DLD1 (cell line): ENCODE measurements around the gene VDAC2.
"Not testable (repeated sequence)": the region's sequence is repeated elsewhere in the genome, so short reads cannot be mapped to it uniquely, and the experiment has no call there.

Source experiments
- in situ Hi-C: cut with HindIII; loops from 2 replicates; pipeline ENCODE4 v1.10.0; 2017; ENCODE audit warnings: low sequenced_read_pairs

The VDAC2 gene

DNA sequence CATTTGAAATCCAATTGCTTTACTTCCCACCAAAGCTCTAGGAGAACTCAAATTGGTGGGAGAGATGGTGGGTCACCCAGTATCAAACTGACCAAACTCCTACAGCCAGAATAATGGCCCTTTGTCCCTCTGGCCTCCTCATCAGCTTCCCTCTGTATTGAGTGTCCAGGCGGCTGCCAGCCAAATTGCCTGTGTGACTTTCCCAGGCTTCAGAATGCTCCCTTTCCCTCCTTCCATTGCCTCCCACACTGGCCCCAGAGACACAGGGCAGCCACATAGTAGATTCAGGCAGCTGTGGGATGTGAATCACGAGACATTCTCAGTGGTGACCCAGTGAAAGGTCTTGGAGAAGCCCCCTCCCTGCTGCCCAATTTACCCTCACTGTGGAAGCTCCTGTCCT lies 12.7 kb upstream of the VDAC2 start:
- in situ Hi-C loops, result no loop called here

DNA sequence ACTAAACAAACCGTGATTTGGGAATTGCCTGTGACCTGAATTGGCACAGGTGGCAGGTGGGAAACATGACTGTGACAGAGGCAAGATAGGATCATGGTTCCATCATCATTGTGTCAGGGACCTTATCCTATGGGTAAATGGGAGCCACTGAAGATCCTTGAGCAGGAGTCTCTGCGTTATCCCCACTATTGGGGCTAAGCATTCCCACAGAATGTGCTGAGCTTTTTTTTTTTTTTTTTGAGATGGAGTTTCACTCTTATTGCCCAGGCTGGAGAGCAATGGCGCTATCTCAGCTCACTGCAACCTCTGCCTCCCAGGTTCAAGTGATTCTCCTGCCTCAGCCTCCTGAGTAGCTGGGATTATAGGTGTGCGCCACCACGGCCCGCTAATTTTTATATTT lies 10.6 kb upstream of the VDAC2 start:
- in situ Hi-C loops, result not testable (repeated sequence)

DNA sequence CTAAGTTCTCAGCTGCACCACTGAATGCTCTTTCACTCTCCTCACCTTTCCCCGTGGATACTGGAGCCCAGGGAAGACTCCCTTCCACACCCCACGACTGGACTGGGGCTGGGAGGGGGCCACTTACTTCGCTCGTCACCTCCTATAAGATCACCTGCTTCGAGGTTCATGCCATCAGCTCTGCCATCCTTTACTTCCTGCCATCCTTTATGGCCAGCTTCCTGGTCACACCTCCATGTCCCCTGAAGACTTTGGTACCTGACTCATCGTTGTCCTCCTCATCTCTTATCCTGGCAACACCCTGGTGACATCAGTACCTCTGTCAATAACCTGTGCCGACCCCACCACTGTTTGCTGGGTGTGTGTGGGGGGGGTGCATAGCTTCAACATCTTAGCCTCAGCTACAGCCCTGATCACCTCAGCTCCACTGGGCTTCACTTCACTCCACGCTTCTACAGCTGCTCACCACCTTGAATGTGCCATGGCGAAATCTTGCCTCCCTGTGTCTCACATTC lies 8.7 kb upstream of the VDAC2 start:
- in situ Hi-C loops, result no loop called here

DNA sequence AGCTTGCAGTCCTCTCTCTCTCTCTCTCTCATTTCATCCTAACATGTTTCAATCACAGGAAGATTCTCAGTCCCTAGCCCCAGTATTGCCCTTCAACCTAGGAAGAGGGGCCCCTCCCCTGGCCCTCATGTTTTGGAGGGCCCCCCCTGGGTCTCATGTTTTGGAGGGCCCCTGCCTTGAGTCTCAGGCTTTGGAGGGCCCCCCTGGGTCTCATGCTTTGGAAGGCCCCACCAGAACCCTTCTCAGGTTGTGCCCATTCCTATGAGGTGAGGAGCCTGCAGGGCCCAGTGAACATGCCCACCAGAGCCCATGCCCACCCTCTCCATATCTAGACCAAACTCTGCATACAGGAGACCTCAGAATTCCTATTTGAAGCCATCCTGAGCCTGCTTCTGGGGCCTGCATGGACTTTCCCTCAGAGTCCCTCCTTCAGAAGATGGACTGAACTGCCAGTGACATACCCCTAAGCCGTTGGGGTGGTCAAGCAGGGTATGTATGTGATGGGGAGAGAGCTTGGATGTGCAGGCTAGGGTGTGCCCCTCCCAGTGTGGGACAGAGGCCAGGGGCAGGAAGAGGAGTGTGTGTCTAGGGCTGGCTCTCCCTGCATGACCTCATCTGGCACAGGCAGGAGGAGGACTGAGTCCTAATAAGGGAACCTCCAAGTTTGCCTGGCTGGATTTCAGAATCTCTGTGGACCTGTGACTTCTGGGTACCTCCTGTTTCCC lies 8.1 kb upstream of the VDAC2 start:
- in situ Hi-C loops, result no loop called here

DNA sequence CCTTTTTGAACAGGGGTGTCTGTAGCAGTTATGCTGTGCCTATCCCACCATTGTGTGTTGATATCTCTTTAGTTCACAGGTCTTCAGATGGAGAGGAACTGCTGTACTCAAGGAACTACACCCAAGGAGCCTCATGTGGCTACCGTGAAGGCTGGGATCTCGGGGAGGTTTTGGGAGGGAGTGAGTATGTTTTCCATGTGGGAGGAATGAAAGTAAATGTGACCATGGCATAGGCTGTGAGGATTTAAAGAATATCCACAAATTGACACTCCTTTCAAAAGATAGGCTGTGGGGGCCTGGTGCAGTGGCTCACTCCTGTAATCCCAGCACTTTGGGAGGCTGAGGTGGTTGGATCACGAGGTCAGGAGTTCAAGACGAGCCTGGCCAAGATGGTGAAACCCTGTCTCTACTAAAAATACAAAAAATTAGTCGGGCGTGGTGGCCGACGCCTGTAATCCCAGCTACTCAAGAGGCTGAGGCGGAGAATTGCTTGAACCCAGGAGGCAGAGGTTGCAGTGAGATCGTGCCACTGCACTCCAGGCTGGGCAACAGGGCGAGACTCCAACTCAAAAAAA lies 7.5 kb upstream of the VDAC2 start:
- in situ Hi-C loops, result not testable (repeated sequence)

DNA sequence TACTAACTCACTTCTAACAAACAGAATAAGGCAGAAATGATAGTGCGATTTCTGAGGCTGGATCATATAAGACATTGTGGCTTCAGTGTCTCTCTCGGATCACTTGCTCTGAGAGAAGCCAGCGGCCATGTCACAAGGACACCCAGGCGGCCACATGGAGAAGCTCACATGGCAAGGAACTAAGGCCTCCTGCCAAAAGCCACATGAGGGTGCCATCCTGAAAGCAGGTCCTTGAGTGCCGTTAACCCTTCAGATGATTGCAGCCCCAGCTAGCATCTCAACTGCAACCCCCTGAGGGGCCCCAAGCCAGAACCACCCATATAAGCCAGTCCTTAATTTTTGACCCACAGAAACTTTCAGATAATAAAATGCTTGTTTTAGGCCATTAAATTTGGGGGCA lies 6.9 kb upstream of the VDAC2 start:
- in situ Hi-C loops, result no loop called here

DNA sequence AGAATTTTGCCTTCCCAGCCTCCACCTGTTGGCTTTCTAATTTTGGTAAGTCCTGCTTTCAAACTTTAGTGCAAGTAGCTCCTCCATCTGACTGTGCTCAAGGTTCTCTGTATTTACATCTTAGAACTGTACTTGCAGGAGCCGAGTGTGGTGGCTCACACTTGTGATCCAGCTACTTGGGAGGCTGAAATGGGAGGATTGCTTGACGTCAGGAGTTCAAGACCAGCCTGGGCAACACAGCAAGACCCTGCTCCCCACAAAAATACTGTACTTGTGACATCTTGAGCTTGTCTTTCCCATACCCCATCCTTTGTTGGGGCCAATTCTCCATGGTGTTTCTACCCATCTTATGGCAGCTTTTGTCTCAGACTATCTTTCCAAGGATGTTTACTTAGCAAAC lies 4.7 kb upstream of the VDAC2 start:
- in situ Hi-C loops, result no loop called here

DNA sequence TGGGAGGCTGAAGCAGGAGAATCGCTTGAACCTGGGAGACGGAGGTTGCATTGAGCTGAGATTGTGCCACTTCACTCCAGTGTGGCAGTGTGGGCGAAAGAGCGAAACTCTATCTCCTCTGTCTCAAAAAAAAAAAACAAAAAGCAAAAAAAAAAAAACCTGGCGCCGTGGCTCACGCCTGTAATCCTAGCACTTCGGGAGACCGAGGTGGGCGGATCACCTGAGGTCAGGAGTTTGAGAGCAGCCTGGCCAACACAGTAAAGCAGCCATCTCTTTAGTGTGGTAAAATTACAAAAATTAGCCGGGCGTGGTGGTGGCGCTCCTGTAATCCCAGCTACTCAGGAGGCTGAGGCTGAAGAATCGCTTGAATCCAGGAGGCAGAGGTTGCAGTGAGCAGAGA lies 4.0 kb upstream of the VDAC2 start:
- in situ Hi-C loops, result not testable (repeated sequence)

DNA sequence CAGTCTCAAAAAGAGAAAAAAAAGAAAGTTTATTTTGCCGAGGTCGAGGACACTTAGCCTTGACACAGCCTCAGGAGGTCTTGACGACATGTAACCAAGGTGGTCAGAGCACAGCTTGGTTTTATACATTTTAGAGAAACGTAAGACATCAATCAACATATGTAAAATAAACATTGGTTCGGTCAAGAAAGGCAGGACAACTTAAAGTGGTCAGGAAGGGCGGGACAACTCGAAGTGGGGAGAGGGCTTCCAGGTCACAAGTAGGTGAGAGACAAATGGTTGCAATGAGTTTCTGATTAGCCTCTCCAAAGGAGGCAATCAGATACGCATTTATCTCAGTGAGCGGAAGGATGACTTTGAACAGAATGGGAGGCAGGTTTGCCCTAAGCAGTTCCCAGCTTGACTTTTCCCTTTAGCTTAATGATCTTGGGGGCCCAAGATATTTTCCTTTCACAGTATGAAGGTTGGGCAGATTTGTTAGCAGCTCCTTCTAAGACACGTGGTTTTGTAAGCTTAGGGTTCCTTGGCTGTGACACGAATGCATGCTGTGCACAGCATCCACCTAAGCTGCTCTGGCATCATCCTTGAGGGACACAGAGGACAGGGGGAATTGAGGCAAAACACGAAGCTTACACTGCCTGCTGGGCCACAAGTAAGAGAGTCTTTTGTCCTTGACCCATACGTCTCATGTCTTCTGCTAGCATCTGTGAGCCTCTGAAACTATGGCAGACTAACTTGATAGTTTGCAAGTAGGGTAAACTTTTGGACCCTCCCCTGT lies 3.3 kb upstream of the VDAC2 start:
- in situ Hi-C loops, result no loop called here

DNA sequence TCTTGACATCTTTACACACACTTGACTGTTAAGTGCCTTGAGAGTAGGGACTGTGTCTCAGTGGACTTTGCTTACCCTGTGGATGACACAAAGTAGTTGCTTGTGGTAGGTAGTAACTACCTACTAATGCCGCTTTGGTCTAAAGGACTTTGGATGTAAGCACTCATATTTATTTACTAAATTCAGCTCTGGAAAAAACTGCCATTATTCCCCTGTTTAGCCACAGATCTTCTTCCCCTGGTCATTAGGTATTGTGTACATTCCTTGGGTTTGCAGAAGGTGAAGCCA lies 2.8 kb upstream of the VDAC2 start:
- in situ Hi-C loops, result no loop called here

DNA sequence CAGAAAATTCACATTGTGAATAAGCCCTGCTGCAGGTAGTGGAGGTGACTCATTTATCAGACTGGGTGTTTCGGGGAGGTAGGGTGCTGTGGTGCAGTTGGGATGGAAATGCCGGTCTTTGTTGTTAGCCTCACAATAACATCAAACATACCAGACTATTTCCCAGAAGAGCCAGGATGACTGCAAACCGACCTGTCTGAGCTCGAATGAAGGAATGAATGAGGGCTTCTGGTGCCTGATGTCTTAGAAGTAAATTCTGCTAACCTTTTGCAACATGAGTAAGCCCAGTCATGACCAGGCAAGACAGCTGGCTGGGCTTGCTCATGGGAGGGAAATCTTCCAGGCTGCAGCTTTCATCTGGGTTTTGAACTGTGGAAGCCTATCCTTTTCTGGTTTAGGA lies 2.4 kb upstream of the VDAC2 start:
- in situ Hi-C loops, result no loop called here

DNA sequence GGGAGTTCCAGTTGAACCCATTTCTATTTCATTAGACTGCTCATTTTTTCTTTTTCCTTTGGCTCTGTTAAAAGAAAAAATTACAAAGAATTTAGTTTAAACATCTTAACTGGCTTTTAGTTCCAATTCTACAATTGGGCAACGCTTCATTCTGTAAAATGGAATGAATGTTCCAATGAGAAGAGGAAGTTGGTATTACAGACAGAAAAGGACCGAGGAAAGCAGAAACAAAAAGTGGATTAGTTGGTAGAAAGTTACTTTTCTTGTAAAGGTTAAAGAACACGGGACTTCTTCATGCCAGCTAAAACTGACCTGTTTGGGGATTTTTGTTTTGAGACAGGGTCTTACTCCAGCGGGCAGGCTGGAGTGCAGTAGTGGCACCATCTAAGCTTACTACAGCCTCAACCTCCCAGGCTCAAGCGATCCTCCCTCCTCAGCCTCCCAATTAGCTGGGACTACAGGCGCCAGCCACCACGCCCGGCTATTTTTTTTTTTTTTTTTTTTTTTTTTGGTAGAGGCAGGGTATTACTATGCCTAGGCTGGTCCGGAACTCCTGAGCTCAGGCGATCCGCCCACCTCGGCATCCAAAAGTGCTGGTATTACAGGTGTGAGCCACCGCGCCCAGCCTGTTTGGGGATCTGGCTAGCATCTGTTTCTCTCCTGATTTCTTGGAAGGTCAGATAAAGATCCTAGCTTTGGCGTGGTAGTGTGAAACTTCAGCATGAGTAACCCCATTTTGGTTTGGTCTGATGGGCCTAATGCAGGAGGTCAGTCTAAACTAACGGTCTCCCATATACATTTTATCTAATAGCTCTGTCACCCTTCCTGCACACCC lies 1.3 kb upstream of the VDAC2 start:
- in situ Hi-C loops, result no loop called here

DNA sequence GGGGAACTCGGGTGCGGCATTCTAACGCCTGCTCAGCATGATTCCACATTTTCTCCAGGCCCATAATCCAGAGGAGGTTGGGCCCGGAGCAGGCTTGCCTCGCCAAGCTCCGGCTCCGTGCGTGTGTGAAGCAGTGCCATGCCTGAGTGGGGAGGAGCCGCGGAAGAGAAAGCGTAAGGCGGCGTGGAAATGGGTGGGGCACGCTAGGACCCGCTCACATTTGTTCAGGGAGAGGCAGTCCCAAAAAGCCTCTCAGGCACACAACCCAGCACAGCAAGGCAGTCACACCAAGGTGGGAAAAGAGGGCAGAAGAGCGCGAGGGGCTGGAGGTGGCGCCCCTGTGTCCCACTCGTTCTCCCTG lies 695 bp upstream of the VDAC2 start:
- in situ Hi-C loops, result no loop called here

DNA sequence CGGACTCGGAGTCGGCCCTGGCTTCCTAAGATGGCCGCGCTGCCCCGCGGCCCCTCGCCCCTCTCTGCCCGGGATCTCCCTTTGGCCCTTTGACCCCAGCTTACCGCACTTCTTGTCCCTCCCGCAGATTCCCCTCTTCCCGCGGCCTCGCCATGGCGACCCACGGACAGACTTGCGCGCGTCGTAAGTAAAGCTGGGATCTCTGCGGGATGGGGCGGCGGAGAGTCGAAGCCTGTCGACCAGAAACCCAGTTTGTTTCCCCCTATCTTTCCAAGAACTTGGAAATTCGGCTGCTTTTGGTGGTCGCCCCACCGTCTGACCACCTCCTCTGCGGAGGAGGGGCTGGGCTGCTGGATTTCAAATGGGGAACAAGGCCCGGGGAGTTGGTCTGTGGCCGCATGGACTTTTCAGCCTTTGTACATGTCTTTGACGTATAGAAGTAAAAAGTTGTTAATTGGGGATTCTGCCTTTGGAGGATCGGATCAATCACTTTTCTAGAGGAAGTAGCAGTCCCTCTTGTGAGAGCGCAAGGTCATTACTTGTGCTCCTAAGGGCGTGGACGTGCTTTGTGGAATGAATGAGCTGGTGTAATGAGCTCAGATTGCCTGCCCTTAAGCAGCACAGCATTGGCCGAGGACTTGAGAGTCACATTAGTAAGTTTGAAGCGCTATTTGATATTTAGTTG lies 553 bp downstream of the VDAC2 start:
- in situ Hi-C loops, result no loop called here

DNA sequence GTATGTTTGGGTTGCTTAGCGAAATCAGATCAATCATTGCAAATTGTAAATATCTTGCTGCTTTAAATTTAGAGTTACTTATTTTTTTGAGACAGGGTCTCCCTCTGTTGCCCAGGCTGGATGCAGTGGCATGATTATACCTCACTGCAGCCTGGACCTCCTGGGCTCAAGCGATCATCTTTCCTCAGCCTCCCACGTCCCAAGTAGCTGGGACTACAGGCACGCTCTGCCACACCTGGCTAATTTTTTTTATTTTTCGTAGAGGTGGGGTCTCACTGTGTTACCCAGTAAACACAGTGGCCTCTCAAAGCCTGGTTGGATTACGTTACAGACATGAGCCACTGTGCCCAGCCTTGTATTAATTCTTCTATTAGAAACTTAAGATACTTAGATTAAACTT lies 1.7 kb downstream of the VDAC2 start:
- in situ Hi-C loops, result no loop called here

DNA sequence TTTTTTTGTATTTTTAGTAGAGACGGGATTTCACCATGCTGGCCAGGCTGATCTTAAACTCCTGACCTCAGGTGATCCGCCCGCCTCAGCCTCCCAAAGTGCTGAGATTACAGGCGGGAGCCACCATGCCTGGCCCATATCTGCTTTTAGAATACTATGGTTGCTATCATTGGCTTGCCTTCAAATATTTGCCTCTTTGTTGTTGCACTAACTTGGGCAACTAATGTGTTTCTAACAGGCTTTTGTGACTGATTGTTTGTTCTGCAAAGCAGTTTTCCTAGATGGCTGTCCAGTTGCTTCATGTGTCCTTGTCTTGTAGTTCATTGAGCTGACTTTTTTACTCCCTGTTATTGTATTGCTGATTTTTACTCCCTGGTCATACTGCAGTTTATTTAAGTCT lies 9.7 kb downstream of the VDAC2 start:
- in situ Hi-C loops, result no loop called here

DNA sequence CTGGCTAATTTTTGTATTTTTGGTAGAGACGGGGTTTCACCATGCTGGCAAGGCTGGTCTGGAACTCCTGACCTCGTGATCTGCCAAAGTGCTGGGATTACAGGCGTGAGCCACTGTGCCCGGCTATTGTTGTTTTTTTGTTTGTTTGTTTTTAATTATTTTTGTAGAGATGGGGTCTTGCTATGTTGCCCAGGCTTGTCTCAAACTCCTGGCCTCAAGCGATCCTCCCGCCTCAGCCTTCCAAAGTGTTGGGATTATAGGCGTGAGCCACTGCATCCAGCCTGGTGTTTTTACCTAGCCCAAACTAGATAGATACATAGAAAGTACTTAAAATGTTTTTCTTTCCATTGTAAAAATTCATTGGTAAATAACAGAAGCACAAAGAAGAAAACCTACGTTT lies 10.9 kb downstream of the VDAC2 start:
- in situ Hi-C loops, result not testable (repeated sequence)

DNA sequence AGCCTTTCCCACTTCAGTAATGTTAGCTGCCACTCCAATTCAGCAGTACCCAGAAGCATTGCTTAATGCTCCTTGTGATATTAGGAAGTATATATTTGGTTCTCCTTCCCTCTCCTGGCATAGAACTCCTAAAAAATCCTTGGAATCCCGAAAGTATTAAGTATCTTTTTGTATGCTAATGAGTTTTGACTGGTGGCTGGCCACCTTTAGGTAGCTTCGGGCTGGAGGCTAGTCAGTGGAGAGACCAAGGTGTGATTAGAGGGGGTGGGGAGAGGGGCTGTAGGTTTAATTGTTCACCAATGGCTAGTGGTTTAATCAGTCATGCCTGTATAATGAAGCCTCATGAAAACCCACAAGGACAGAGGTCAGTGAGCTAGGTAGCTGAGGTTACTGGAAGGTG lies 12.9 kb downstream of the VDAC2 start:
- in situ Hi-C loops, result no loop called here

DNA sequence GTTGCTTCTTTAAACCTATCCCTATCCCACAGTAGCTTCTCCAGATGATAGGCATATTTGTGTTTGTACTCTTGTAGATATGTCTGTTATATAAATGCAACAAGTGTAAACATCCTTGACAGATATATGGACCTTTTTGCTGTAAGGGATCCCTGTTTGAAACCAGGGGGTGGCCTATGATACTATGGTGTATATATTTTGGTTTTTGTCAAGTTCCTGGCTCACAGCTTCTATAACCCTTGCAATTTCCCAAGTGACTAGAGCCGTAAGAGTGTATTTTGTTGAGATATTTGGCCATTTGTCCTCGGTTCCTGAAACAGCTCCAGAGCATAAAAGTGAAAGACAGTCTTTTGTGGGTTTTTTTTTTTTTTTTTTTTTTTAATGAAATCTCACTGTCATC lies 15.5 kb downstream of the VDAC2 start:
- in situ Hi-C loops, result no loop called here

DNA sequence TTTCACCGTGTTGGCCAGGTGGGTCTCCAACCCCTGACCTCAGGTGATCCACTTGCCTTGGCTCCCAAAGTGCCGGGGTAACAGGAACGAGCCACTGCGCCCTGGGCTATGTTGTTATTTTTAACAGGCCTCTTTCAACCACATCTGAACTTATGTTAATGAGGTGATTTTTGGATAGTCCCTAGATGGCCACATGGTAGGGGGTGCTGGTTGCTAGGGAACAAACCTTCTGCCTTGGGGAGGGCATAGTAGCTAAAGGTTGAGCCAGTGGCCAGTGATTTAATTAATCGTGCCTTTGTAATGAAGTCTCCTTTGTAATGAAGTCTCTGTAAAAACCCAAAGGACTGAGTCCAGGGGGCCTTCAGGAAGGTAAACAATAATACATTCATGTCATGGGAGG lies 16.1 kb downstream of the VDAC2 start:
- in situ Hi-C loops, result no loop called here

DNA sequence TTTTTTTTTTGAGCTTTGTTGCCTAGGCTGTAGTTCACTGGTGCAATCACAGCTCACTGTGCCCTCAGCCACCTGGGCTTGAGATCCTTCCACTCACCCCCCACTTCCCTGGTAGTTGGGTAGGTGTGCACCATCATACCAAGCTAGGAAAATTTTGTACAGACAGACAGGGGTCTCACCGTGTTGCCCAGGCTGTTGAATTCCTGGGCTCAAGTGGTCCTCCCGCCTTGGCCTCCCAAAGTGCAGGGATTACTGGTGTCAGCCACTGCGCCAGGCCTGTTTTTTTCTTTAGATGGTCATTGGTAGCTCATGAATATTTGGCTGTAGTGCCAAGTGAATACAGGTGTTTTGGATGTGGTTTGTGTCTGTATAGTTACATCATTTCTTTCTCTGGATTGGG lies 17.7 kb downstream of the VDAC2 start:
- in situ Hi-C loops, result no loop called here
